Ascending aorta (tissue), 2 donors: ENCODE results near the gene RNF220. TPM values are rescaled to one million over a fixed set of nuclear protein-coding genes. Genes with fewer than 3 reads are reported as not detected.
"Not testable (repeated sequence)": the region's sequence is repeated elsewhere in the genome, so short reads cannot be mapped to it uniquely, and the experiment has no call there.

Source experiments
- DNase-seq, 2 donors: peaks; one replicate each; pipeline ENCODE4 v3.0.0-alpha.2; 2019; ENCODE audit warnings: low spot score in 2 of 2
- H3K27ac ChIP-seq, 2 donors: fragments of 200-600 bp; sonication (generic); one replicate each; pipeline ENCODE4 v1.5.1; 2016 to 2017; ENCODE audit warnings: mild to moderate bottlenecking in 1 of 2
- H3K27me3 ChIP-seq: fragments of 200-600 bp; sonication (generic); one replicate; pipeline ENCODE4 v1.5.1; 2017
- H3K36me3 ChIP-seq, 2 donors: fragments of 200-600 bp; sonication (generic); one replicate each; pipeline ENCODE4 v1.5.1; 2016
- H3K4me1 ChIP-seq, 2 donors: fragments of 200-600 bp; sonication (generic); one replicate each; pipeline ENCODE4 v1.5.1; 2016 to 2017; ENCODE audit warnings: mild to moderate bottlenecking in 1 of 2
- H3K4me3 ChIP-seq, 2 donors: fragments of 200-600 bp; sonication (generic); one replicate each; pipeline ENCODE4 v1.5.1; 2016 to 2017; ENCODE audit warnings: mild to moderate bottlenecking in 1 of 2
- H3K9me3 ChIP-seq, 2 donors: fragments of 200-600 bp; sonication (generic); one replicate each; pipeline ENCODE4 v1.5.1; 2016
- CTCF ChIP-seq, 3 experiments: fragments of 200-600 bp in 2 of 3; fragments of 450-650 bp in 1 of 3; sonication (generic) in 2 of 3; IDR thresholded peaks; one replicate each; pipeline ENCODE4 v1.5.1; 2016 to 2019; ENCODE audit warnings: antibody characterized with exemption in 3 of 3, mild to moderate bottlenecking in 1 of 3, moderate library complexity in 1 of 3
- intact Hi-C: fragments of 100-400 bp; cut with DNase I; formaldehyde crosslinking; loops from one replicate; pipeline ENCODE4 v1.15.1; 2023
- total RNA-seq: library from RNA; depleted of rRNA; stranded (reverse); fragments of >200 nt; gene quantifications from one replicate; pipeline ENCODE4 v1.1.0, GENCODE V29; 2016

Gene RNF220
- total RNA-seq, 1 donor from 2014 or later: 54.8 TPM

GRCh38 chr1:44661781-44662682, 257.0 kb downstream of the RNF220 start:
- Histone ChIP-seq H3K4me1 (no peaks in the 10 kb centered on the region), H3K27me3 (no peaks in the 10 kb centered on the region), H3K27ac (no peak overlapping the region), H3K36me3 (no peaks in the 10 kb centered on the region), H3K9me3 (no peaks in the 10 kb centered on the region), H3K4me3 (no peak overlapping the region)
- intact Hi-C loops: no loop called here
- no peak for TF ChIP-seq CTCF (IDR thresholded peaks at IDR 0.05)
- no peak for DNase-seq

GRCh38 chr1:44662683-44663030, 257.6 kb downstream of the RNF220 start:
- no peak for TF ChIP-seq CTCF (IDR thresholded peaks at IDR 0.05)
- intact Hi-C loops: no loop called here

GRCh38 chr1:44663417-44663816, 258.4 kb downstream of the RNF220 start:
- no peak for TF ChIP-seq CTCF (IDR thresholded peaks at IDR 0.05)
- Histone ChIP-seq H3K4me3 (no peak overlapping the region), H3K27ac (no peak overlapping the region), H3K9me3 (no peaks in the 10 kb centered on the region), H3K36me3 (no peaks in the 10 kb centered on the region), H3K4me1 (no peaks in the 10 kb centered on the region), H3K27me3 (no peaks in the 10 kb centered on the region)
- DNase-seq: no peak
- intact Hi-C loops: no loop called here

More at GRCh38 chr1:44662683-44663030, 257.6 kb downstream of the RNF220 start:
- Histone ChIP-seq H3K4me1 (no peaks in the 10 kb centered on the region), H3K4me3 (no peak overlapping the region), H3K36me3 (no peaks in the 10 kb centered on the region), H3K27ac (no peak overlapping the region), H3K9me3 (no peaks in the 10 kb centered on the region), H3K27me3 (no peaks in the 10 kb centered on the region)
- no peak for DNase-seq

GRCh38 chr1:44664730-44665370, 259.8 kb downstream of the RNF220 start:
- H3K9me3 ChIP-seq: no peaks in the 10 kb centered on the region
- DNase-seq: no peak
- H3K4me1 ChIP-seq: no peaks in the 10 kb centered on the region
- intact Hi-C loops: no loop called here
- no peak overlapping the region for H3K4me3 ChIP-seq
- H3K27me3 ChIP-seq: no peaks in the 10 kb centered on the region
- no peak for TF ChIP-seq CTCF (IDR thresholded peaks at IDR 0.05)
- no peak overlapping the region for H3K27ac ChIP-seq
- no peaks in the 10 kb centered on the region for H3K36me3 ChIP-seq

GRCh38 chr1:44666719-44667118, 261.7 kb downstream of the RNF220 start:
- DNase-seq, H3K4me1 ChIP-seq, H3K27me3 ChIP-seq, H3K4me3 ChIP-seq, H3K27ac ChIP-seq, H3K9me3 ChIP-seq, H3K36me3 ChIP-seq, intact Hi-C loops: not testable (repeated sequence)
